GM11168 (cell line): ENCODE results near the gene GPER1.

Experiments
- in situ Hi-C: fragments of 300-500 bp; cut with MboI; formaldehyde crosslinking; loops from one replicate; pipeline ENCODE4 v1.12.0; 2022; ENCODE audit warnings: low sequenced_read_pairs; ENCODE audit not compliant: unreplicated experiment

GPER1 gene

DNA sequence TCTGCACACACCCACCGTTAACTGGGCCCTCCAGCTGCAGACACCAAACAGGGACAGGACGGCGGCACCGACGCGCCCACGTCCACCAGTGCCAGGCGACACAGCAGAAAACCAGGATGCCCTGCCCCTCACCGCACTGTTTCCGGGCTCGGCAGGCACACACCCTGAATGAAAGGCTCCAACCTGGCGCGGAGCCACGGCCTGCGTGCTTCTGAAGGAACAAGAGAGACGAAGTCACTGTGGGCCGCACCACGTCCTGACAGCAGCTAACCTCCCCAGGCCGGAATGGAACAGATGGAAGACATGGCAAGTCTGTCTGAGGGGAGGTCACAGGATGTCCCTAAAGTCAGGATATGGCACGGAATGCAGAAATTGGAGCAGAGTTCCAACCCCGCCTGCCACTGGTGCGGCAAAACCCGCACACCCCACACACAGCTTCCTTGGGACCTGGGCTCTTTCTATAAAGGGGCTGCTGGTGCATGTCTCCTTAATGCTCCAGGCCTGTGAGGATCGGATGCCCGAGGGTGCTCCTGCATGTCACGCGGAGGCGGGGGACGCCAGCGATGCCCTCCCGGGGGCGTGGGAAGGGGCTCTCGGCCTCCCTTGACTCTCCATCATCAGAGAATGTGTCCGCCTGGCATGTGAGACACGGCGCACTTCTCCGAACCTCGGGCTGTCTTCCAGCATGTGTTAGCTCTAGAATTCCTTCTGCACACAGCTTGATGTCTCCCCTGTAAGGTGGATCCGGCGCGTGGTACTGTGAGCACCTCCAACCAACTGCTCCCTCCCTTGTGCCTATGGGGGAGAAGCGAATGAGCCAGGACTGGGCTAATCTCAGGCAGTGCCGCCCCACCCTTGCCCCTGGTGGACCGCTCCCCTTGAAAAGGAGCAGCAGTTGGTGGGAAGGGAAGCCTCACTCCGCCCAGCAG is 3.9 kb upstream of the GPER1 start:
- in situ Hi-C loops: loop anchor here (5.0 kb wide), 1 partner anchor 87 kb away; no protein-coding TSS in a partner anchor

DNA sequence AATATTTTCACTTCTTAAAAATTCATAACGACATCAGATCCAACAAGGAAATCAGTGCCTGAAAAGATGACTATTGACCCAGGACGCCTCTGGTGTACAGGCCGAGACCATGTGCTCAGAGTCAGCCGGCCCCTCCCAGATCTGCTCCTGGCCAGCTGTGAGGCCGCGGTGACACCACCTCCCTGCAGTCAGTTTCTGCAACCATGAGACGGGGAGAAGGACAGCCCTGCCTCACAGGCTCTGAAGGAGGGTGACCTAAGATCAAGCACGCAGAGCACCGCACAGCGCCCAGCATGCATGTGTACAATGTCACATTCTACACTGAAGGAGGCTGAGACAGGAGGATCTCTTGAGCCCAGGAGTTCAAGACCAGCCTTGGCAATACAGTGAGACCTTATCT is 2.6 kb upstream of the GPER1 start:
- in situ Hi-C loops: no loop called here

DNA sequence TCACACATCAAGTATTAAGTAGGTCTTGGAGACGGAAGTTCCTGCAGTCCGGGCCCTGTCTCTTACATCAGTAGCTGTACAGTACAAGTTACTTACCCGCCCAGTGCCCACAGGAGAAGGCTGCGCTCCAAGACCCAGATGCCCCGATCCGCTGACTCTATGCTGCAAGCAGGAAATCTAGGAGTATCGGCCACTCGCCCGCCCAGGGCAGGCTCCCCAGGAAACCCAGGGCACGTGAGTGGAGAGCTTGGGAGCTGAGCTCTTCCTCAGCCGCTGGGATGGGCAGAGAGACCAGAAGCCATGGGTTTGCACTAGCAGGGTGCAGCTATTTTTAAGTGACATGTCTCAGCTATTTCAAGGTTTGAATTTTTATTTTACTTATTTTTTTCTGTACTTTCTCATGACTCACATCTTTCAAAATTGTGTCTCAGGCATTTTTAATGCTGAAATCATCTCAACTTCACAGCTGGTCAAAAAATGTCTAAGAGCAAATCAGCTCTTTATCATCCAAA is 1.9 kb upstream of the GPER1 start:
- in situ Hi-C loops: no loop called here

DNA sequence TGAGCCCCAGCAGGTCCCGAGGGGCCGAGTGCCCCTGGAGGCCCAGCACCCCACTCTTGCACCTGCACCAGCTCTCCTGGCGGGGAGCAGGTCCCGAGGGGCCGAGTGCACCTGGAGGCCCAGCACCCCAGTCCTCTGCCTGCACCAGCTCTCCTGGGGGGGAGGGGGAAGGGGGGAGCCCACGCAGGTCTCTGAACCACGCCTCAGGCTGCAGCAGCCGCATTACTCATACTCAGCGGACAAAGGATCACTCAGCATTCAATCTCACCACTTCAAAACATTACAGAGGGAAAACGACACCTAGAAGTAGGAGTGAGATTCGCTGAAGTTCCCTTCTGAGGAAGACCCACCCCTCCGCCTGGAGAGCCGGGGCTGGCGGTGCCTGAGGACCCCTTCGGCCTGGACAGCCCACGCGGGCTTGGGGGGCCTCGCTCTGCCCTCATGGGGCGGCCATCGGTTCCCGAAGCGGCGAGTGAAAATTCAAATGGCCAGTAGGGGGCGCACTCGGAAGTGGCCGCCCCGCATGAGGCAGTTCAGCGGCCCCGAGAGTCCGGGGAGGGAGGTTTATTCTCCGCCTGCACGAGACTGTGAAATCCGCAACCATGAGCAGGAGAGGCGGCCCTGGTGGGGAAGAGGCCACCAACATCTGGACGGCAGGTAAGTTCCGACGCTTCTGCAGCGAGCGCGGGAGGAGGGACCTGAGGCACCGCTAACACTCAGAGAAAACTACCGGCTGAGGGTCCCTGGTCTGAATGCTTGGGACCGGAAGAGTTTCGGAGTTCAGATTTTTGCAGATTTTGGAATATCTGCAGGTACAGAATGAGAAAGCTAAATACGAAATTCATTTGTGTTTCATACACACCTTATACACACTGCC is 1.1 kb upstream of the GPER1 start:
- in situ Hi-C loops: no loop called here

DNA sequence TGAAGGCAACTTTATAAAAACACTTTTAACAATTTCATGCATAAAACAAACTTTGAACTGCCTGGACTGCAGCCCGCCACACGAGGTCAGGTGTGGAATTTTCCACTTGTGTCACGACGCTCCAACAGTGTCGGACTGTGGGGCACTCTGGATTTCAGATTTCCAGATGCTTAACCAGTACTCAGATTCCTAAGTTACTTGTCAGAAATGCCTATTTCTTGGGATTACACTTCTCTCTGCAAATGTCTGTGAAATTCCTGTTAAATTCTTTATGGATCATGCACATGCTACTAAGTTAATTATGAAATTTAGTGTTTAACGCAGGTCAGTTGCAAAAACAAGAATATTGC is 473 bp upstream of the GPER1 start:
- in situ Hi-C loops: no loop called here

- in situ Hi-C loops: no loop called here
These were observed 2.3 kb downstream of the GPER1 start for GRCh38 chr7:1090236-1090635.

DNA sequence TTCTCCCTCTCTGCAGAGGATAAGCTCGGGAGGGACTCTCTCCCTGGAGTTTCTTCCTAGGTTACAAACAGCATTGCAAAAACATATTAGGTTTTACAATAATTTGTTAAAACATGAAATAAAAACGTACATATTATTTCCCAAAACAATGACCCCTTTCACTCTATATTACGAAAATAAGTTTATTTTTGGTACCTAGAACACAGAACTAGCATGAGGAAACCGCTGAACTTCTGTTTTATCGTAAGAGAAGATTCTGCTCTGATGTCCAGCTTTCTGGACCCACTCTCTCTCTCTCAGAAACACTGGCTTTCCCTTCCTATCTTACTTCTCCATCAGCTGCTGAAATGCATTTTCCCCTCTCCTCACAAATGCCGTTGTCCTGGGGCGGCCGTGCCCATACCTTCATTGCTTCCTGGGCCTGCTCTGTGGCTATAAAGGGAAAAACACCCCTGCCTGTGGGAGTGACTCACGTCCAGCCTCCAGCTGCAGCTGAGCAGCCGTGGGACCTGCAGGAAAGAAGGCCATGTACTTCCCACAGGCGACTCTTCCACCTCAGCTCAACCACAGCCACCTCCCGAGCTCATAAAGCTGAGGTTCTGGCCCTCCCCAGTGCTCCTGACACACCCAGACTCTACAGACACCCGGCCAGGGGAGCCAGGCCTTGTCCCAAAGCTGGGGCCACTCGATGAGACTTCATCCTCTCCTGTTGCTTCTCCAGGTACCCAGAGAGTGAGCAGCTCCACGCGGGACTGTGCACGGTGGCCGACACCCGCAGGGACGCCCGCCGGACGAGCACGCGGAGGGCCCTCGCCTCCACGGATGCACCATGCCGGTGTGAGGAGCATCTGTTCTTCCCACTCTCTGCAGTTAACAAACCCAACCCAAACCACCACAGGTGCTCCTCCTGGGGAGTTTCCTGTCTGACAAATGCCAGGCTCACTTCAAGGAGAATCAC is 3.1 kb downstream of the GPER1 start:
- in situ Hi-C loops: no loop called here

GRCh38 chr7:1091644-1092027 is 3.7 kb downstream of the GPER1 start:
- in situ Hi-C loops: no loop called here

DNA sequence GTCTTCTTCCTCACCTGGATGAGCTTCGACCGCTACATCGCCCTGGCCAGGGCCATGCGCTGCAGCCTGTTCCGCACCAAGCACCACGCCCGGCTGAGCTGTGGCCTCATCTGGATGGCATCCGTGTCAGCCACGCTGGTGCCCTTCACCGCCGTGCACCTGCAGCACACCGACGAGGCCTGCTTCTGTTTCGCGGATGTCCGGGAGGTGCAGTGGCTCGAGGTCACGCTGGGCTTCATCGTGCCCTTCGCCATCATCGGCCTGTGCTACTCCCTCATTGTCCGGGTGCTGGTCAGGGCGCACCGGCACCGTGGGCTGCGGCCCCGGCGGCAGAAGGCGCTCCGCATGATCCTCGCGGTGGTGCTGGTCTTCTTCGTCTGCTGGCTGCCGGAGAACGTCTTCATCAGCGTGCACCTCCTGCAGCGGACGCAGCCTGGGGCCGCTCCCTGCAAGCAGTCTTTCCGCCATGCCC is 4.3 kb downstream of the GPER1 start:
- in situ Hi-C loops: no loop called here

DNA sequence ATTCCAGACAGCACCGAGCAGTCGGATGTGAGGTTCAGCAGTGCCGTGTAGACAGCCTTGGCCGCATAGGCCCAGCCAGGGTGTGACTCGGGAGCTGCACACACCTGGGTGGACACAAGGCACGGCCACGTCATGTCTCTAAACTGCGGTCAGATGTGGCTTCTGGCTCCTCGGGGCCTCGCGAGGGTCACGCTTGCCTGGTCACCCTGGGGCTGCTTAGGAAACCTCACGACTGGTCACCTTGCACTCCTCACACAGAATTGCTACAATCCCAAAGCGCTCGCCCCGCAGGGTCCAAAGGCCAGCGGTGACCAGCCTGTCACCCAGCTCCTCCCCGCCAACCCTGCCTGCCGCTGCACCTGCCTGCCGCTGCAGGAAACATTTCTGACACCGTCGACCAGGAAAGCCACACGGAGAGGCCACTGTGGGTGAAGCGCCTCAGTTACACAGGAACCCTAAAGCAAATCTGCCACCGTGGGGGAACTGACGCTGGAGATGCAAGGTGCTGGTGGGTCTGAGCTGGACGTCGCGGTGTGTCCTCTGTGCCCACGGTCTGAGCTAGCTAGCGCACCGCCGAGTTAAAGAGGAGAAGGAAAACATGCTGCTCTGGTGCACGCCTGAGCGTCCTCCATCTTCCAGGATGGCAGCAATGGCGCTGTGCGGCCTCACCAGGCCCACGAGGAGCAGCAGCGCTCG is 5.0 kb downstream of the GPER1 start:
- in situ Hi-C loops: no loop called here

- in situ Hi-C loops: no loop called here
These were observed 5.6 kb downstream of the GPER1 start for GRCh38 chr7:1093502-1093843.

DNA sequence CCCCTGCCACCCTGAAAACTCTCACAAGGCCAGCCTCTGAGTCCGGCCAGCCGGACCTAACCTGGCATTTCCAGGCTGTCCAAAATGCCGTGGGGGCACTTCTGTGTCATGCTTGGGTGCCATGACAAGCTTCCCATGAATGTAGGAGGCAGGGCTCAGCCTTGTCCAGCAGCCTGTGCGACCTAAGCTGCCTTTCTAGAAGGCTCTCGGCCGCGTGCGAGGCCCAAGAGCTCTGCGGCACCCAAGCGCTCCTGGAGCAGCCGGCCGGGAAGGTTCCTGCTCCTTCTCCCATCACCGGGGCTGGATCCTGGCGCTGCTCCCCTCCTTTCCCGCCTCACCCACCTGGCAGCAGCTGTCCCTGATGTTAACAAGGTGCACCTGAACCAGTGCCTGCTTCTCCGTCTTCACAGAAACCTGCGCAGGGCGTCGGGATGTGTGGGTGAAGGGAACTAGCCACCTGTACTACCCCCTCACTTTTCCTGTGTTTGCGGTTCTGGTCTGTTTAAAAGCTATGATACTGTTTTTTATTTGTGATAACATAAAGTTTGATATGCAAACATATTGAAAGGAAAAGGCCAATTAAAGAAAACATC is 6.1 kb downstream of the GPER1 start:
- in situ Hi-C loops: no loop called here

GRCh38 chr7:1094870-1095269 is 7.0 kb downstream of the GPER1 start:
- in situ Hi-C loops: no loop called here

DNA sequence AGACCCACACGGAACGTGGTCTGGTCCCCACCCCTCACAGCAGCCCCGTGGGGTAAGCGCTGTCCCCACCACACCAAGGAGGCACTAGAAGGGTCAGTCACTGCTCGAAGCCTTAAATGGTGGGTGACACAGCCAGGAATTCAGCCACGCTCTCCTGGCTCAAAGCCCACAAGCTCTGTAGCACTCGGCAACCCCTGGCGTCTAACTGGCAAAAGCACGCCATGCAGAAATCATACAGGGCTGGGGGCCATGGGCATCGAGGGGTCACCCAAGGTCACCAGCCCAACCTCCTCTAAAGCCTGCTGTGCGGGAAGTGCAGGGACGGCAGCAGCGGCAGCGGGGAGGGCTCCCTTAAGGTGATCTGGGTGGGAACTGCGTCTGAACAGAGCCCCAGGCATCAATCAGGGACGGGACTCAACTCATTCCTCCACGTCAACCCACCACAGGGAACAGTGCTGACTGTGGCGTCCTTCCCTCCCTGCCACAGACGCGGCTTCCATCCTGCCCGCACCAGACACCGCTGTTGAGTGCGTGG is 7.8 kb downstream of the GPER1 start:
- in situ Hi-C loops: no loop called here

GRCh38 chr7:1096156-1097119 is 8.5 kb downstream of the GPER1 start:
- in situ Hi-C loops: no loop called here

GRCh38 chr7:1097120-1097504 is 9.2 kb downstream of the GPER1 start:
- in situ Hi-C loops: no loop called here

GRCh38 chr7:1098243-1099153 is 10.6 kb downstream of the GPER1 start:
- in situ Hi-C loops: no loop called here
